HTR-8/SVneo (cell line): ENCODE results near the gene GPRC5C.
A peak's percentile ranks its signal among the peaks of the same experiment; 100 is the strongest.
"Not testable (repeated sequence)": the region's sequence is repeated elsewhere in the genome, so short reads cannot be mapped to it uniquely, and the experiment has no call there.

Source experiments
- DNase-seq: peaks from one replicate; pipeline ENCODE4 v3.0.0; 2011; ENCODE audit warnings: low spot score, mixed read lengths; ENCODE audit not compliant: insufficient read length
- FAIRE-seq: peaks from 2 replicates; lab custom pipeline; 2011; peaks lifted over from hg19 to GRCh38; lab: Jason Lieb, UNC

Gene GPRC5C

GRCh38 chr17:74404789-74405188 is 27.1 kb upstream of the GPRC5C start:
- DNase-seq, result no peak
- no peak for FAIRE-seq

DNA sequence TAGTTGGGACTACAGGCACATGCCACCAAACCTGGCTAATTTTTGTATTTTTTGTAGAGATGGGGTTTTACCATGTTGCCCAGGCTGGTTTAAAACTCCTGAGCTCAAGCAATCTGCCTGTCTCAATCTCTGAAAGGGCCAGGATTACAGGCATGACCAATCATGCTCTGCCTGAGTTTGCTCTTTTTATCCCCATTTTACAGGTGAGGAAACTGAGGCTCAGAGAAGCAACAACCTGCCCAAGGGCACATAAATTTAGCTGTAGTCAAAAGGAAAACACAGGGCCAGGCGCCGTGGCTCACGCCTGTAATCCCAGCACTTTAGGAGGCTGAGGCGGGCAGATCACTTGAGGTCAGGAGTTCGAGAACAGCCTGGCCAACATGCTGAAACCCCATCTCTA is 26.6 kb upstream of the GPRC5C start:
- not testable (repeated sequence) for DNase-seq, FAIRE-seq

DNA sequence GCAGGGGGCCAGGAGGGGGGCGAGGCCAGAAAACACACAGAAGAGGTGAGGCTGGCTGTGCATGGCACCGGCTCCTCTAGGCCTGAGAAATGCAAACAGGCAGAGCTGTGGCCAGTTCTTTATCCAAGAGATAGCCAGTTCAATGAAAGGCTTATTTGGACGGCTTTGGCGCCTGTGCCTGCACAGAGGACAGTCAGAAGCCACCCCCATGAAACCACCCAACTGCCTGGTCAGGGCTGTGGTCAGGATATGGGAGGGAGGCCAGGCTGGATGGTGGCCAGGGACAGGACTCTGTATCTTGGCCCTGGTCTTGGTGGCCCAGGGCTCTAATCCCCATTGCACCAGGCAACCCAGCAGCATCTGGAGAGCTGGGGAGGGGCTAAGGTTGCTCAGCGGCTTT is 24.5 kb upstream of the GPRC5C start:
- DNase-seq (no peak), FAIRE-seq (no peak)

- DNase-seq (no peak), FAIRE-seq (no peak)
Measured at GRCh38 chr17:74408262-74408661, 23.6 kb upstream of the GPRC5C start.

DNA sequence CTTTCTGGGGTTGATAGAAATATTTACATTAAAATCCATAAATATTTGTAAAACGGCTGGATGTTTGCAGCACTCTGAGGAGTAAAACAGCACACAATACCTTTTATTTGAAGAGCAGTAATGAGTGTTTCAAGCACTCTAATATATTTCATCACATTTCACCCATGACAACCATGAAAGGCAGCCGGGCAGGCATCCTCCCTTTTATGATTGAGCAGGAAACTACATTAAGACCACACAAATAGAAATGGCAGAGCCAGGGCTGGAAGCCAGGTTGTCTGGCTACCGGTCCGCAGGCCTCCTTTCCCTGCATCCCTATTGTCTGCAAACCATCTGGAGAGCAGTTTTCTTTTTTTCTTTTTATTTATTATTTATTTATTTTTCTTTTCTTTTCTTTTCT is 23.1 kb upstream of the GPRC5C start:
- no peak for DNase-seq
- no peak for FAIRE-seq

DNA sequence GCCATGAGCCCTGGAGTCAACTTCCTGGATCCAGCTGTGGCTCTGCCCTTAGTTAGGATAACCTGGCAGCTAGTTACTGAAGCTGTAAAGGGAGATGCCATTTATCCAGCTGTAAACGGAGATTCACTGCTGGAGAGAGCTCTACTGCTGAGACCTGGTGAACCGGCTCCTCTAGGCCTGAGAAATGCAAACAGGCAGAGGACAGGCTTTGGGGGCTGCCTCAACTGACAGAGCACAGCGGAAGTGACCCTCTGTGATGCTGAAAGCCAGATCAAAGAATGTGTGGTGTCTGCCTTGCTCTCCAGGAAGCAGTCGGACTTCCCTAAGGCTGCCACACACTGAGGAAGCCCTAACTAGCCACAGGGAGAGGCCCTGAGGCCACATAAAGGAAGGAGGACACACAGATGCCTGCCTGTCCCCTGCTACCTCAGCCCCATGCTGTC is 21.9 kb upstream of the GPRC5C start:
- FAIRE-seq, result no peak
- no peak for DNase-seq

DNA sequence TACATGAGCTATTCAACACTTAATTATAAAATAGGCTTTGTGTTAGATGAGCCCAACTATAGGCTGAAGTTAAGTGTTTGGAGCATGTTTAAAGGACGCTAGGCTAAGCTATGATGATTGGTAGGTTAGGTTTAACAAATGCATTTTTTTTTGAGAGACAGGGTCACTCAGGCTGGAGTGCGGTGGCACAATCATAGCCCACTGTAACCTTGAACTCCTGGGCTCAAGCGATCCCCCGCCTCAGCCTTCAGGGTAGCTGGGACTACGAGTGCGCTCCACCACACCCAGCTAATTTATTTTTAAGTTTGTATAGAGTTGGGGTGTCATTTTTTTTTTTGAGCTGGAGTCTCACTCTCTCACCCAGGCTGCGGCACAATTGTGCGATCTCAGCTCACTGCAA is 19.3 kb upstream of the GPRC5C start:
- FAIRE-seq, result no peak

DNA sequence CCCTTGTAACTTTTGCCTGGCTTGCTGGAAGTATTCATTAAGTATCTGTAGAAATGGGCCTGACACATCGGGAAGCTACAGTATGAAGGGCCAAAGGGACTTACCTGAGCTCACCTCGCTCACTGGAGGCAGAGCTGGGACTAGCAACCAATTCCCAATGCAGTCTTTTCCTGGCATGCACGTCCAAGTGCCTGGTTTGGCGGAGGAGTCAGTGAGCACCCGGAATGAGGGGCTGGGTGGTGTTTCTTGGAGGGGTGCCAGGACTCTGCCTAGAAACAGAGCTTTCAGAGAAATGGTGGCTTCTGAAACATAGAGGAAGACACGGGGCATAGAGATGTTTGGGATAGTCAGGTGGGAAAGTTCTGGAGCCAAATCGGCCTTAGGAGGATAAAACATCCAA is 18.4 kb upstream of the GPRC5C start:
- no peak for DNase-seq
- FAIRE-seq, result no peak

More for the DNA sequence above, 19.3 kb upstream of the GPRC5C start:
- DNase-seq, result no peak

- DNase-seq, result no peak
- FAIRE-seq, result no peak
Measured at GRCh38 chr17:74414510-74414909, 17.4 kb upstream of the GPRC5C start.

GRCh38 chr17:74415608-74416396 is 16.1 kb upstream of the GPRC5C start:
- no peak for DNase-seq
- no peak for FAIRE-seq

- DNase-seq (no peak), FAIRE-seq (no peak)
Measured at GRCh38 chr17:74417178-74418045, 14.5 kb upstream of the GPRC5C start.

- DNase-seq, result no peak
- FAIRE-seq, result no peak
Measured at GRCh38 chr17:74419928-74420411, 11.9 kb upstream of the GPRC5C start.

GRCh38 chr17:74424117-74424516 is 7.8 kb upstream of the GPRC5C start:
- no peak for DNase-seq
- FAIRE-seq, result no peak

GRCh38 chr17:74424657-74425056 is 7.2 kb upstream of the GPRC5C start:
- FAIRE-seq, result no peak
- DNase-seq, result no peak

DNA sequence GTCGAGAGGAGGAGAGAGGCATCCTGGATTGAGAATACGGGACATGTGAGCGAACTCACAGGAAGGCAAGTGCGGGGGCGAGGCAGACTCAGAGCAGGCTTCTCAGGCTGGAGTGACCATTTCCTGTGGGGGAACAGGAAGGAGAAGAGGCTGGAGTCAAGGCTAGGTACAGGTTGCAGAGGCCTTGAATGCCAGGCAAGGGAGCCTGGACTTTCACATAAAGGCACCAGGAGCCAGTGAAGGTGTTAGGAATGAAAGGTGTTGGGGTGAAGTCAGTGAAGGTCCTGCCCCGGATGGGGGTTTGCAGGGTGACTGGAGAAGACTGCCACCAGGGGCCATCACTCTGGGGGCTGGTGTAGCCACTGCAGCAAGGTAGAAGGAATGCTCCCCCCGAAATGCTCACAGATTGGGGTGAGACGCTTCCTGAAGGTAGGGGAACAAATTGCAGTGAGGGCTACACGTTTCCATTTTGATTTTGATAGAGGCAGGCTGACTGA is 5.3 kb upstream of the GPRC5C start:
- DNase-seq (no peak), FAIRE-seq (no peak)

DNA sequence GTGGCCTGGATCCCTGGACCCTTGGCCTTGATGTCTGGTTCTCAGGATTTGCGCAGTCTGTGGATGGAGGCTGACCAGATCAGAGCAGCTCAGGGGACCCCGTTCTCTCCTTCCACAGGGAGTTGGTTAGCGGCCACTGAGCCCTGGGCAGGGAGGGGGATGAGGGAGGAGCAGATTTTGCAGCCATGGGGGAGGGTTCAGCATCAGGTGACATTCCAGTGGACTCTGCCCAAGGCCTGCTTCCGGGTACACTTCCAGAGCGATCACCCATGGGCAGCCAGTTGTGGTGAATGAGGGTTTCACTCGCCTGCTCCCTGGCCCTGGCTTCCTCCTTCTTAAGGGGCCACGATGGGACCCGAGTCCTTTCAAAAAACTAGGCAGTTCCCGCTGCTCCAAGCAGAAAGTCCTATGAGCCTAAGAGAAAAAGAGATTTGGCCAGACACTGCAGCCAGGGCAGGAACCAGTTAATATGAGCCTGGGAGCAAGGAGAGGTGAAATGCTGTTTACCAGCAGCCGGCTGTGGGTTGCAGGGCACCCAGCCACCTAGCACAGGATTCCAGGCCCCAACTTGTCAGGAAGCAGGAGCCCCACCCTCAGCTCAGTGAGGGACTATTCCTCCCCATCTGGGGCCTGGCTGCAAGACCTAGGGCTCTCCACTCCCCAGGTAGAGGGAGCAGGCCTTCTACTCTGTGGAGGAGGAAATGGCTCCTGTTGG is 4.7 kb upstream of the GPRC5C start:
- FAIRE-seq, result no peak
- no peak for DNase-seq

DNA sequence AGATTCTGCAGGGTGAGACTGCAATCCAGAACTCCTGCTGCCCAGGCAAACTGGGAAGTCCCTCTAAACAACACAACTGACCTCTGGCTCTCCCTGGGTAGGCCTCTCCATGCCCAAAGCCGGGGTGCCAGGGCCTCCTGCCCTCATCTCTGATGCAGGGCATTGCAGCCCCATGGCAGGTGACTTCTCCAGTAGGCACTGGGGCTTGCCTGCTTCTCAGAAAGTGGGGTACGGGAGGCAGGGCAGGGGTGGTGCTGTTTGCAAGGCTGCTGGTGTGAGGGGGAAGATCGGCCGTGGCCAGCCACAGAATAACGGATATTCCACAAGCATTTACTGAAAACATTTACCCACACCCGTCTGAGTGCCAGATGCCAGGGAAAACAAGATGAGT is 4.1 kb upstream of the GPRC5C start:
- FAIRE-seq (no peak), DNase-seq (no peak)

GRCh38 chr17:74429604-74430384 is 2.1 kb upstream of the GPRC5C start:
- FAIRE-seq (peak; percentile 48), DNase-seq (no peak)

- FAIRE-seq (no peak), DNase-seq (no peak)
Measured at GRCh38 chr17:74430385-74430705, 1.5 kb upstream of the GPRC5C start.
